Lower lobe of right lung (tissue), 2 donors: Measurements from ENCODE around the gene LDOC1. TPM values are rescaled to one million over a fixed set of nuclear protein-coding genes. Genes with fewer than 3 reads are reported as not detected.
"Not testable (repeated sequence)": the region's sequence is repeated elsewhere in the genome, so short reads cannot be mapped to it uniquely, and the experiment has no call there.

Experiments used
- ATAC-seq, 2 donors: fragments of 200-7000 bp; cut with Tn5 transposase; one replicate each; pipeline ENCODE4 v1.9.1; 2020 to 2022; ENCODE audit warnings: mild to moderate bottlenecking in 2 of 2, moderate library complexity in 2 of 2
- DNase-seq: peaks from one replicate; pipeline ENCODE4 v3.0.0-alpha.2; 2020
- H3K27ac ChIP-seq: fragments of 200-600 bp; one replicate; pipeline ENCODE4 v1.8.0; 2022
- H3K27me3 ChIP-seq: fragments of 200-600 bp; one replicate; pipeline ENCODE4 v1.8.0; 2022; ENCODE audit warnings: low read depth
- H3K36me3 ChIP-seq: fragments of 200-600 bp; one replicate; pipeline ENCODE4 v1.8.0; 2022; ENCODE audit warnings: mild to moderate bottlenecking
- H3K4me1 ChIP-seq: fragments of 200-600 bp; one replicate; pipeline ENCODE4 v1.8.0; 2022
- H3K4me3 ChIP-seq: fragments of 200-600 bp; one replicate; pipeline ENCODE4 v1.8.0; 2022; ENCODE audit warnings: mild to moderate bottlenecking
- H3K9me3 ChIP-seq: fragments of 200-600 bp; one replicate; pipeline ENCODE4 v1.8.0; 2022
- intact Hi-C: fragments of 100-400 bp; cut with DNase I; formaldehyde crosslinking; loops from one replicate; pipeline ENCODE4 v1.11.0; 2022
- total RNA-seq: library from RNA; stranded (reverse); fragmentation: NEBNext Ultra II Directional; extraction: Animal tissue kit (Norgen Biotek cat#: 25700); gene quantifications from one replicate; pipeline ENCODE4 v1.2.1, GENCODE V29; 2021
- TF ChIP-seq, protein P1 (sequence below): fragments of 200-600 bp; IDR thresholded peaks from one replicate; pipeline ENCODE4 v1.8.0; 2022; ENCODE audit warnings: antibody characterized with exemption, mild to moderate bottlenecking
- donor health status: DM: no; HTN: yes; CAD: no; lungs with severe emphysema.

The LDOC1 gene
- total RNA-seq, 1 donor from 2014 or later: 15.2 TPM

DNA sequence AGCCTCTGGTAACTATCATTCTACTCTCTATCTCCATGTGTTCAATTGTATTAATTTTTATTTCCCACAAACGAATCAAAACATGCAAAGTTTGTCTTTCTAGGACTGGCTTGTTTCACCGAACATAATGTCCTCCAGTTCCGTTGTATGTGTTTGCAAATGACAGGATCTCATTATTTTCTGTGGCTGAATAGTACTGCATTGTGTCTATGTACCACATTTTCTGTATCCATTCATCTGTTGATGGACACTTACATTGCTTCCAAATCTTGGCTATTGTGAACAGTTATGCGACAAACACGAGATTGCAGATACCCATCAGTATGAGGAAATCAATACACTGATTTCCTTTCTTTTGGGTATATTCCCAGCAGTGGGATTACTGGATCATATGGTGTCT, 8.4 kb upstream of the LDOC1 start:
- intact Hi-C loops: no loop called here
- TF ChIP-seq, protein P1, sequence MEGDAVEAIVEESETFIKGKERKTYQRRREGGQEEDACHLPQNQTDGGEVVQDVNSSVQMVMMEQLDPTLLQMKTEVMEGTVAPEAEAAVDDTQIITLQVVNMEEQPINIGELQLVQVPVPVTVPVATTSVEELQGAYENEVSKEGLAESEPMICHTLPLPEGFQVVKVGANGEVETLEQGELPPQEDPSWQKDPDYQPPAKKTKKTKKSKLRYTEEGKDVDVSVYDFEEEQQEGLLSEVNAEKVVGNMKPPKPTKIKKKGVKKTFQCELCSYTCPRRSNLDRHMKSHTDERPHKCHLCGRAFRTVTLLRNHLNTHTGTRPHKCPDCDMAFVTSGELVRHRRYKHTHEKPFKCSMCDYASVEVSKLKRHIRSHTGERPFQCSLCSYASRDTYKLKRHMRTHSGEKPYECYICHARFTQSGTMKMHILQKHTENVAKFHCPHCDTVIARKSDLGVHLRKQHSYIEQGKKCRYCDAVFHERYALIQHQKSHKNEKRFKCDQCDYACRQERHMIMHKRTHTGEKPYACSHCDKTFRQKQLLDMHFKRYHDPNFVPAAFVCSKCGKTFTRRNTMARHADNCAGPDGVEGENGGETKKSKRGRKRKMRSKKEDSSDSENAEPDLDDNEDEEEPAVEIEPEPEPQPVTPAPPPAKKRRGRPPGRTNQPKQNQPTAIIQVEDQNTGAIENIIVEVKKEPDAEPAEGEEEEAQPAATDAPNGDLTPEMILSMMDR: no peak
- H3K4me3 ChIP-seq: no peak overlapping the region
- no peaks in the 10 kb centered on the region for H3K36me3 ChIP-seq
- no peaks in the 10 kb centered on the region for H3K4me1 ChIP-seq
- H3K27me3 ChIP-seq: no peaks in the 10 kb centered on the region
- no peak overlapping the region for H3K27ac ChIP-seq
- ATAC-seq (no peak), DNase-seq (no peak)
- H3K9me3 ChIP-seq: no peaks in the 10 kb centered on the region

DNA sequence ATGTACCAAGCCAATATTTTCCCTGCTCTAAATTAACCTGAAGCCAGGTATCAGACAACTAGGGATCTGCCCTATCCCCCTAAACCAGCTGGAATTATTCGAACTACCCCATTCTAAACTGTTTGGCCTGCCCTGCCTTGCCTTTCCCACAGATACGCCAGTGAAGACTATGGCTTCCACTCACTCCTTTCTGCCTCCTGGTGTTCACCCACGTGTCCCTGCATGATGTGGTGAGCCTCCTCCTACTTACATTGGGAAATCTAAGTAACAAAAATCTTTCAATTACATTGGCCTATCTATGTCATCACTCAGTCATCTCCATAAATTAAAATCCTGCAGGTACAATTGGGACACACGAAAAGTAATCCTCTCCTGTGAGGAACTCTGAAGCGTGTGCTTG, 6.1 kb upstream of the LDOC1 start:
- no peak overlapping the region for H3K4me3 ChIP-seq
- ATAC-seq: no peak
- intact Hi-C loops: no loop called here
- H3K36me3 ChIP-seq: no peaks in the 10 kb centered on the region
- TF ChIP-seq, protein P1: no peak
- no peaks in the 10 kb centered on the region for H3K27me3 ChIP-seq
- no peaks in the 10 kb centered on the region for H3K4me1 ChIP-seq
- no peak overlapping the region for H3K27ac ChIP-seq
- no peaks in the 10 kb centered on the region for H3K9me3 ChIP-seq
- DNase-seq: no peak

DNA sequence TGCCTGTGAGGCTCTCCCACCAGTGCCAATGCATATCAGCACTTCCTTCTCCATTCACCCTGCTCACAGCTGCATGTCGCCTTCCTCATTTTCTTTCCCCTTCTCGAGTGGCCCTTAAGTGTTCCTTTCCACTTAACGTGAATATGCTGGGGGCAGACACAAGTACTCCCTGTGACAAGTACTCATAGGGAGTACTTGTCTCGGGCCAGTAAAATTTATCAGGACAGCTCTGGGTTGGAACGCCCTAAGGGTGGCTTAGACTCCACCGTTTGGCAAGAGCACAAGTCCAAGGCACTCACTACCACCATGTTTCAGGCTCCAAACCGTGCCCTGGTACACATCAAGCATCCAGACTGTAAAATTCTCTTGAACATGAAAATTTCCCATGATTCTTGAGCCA, 3.9 kb upstream of the LDOC1 start:
- no peaks in the 10 kb centered on the region for H3K36me3 ChIP-seq
- H3K9me3 ChIP-seq: no peaks in the 10 kb centered on the region
- DNase-seq (no peak), ATAC-seq (peak; percentile 39 to 70)
- no peaks in the 10 kb centered on the region for H3K27me3 ChIP-seq
- H3K27ac ChIP-seq: no peak overlapping the region
- TF ChIP-seq, protein P1: no peak
- H3K4me1 ChIP-seq: no peaks in the 10 kb centered on the region
- no peak overlapping the region for H3K4me3 ChIP-seq
- intact Hi-C loops: no loop called here

DNA sequence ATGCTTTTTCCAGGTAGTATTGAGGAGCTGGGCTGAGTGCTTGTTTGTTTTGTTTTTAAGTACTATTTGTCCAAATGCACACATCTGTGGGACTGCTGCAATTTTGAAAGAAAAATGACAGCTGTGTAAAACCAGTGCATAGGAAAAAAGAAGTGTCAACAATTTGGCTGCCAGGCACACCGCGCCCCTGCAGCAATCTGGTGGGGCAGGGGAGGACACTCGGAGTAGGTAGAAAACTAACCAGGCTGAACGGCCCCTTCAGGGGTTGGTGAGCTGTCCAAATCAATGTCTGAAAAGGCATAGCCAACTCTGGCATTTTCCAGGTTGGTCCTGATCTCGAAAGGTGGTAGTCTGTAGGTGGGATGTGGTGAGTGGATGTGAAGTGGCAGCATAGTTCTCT, 1.1 kb downstream of the LDOC1 start:
- no peaks in the 10 kb centered on the region for H3K4me1 ChIP-seq
- DNase-seq (no peak), ATAC-seq (no peak)
- no peaks in the 10 kb centered on the region for H3K36me3 ChIP-seq
- no peaks in the 10 kb centered on the region for H3K9me3 ChIP-seq
- no peak overlapping the region for H3K4me3 ChIP-seq
- TF ChIP-seq, protein P1: no peak
- H3K27me3 ChIP-seq: no peaks in the 10 kb centered on the region
- intact Hi-C loops: no loop called here
- no peak overlapping the region for H3K27ac ChIP-seq

DNA sequence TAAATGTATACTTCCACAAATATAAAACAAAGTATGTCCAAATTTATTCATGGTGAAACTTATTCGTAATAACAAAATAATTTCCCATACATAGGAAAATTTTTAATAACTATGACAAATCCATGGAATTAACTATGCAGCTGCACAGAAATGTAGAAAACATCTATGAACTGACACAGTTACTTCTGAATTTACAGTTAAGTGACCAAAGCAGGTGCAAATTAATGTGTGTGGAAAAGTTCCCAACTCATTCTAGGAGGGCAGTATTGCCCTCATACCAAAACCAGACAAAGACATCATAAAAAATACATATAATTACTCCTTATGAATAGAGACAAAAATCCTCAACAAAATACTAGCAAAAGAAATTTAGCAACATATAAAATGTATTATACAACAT, 12.5 kb downstream of the LDOC1 start:
- intact Hi-C loops: no loop called here
- Histone ChIP-seq H3K4me3 (no peak overlapping the region), H3K36me3 (no peaks in the 10 kb centered on the region), H3K4me1 (no peaks in the 10 kb centered on the region), H3K9me3 (no peaks in the 10 kb centered on the region), H3K27me3 (no peaks in the 10 kb centered on the region), H3K27ac (no peak overlapping the region)
- TF ChIP-seq, protein P1: no peak
- ATAC-seq (no peak), DNase-seq (no peak)

DNA sequence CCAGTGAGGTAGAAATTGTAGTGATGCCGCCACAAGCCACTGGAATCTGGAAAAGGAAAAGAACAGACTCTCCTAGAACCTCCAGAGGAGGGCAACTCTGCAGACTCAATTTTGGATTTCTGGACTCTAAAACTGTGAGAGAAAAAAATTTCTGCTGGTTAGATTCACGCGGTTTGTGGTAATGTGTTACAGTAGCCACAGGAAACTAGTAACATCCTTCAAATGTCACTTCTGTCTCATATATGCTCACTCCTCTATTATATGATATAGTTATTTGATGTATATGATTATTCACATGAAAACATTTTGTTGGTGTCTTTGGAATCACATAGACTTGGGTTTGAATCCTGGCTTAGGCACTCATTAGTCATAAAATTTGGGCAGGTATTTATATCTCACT, 18.8 kb downstream of the LDOC1 start:
- Histone ChIP-seq H3K4me3 (no peak overlapping the region), H3K36me3 (no peaks in the 10 kb centered on the region), H3K9me3 (no peaks in the 10 kb centered on the region), H3K27me3 (no peaks in the 10 kb centered on the region), H3K4me1 (no peaks in the 10 kb centered on the region), H3K27ac (no peak overlapping the region)
- DNase-seq: no peak
- TF ChIP-seq, protein P1: no peak
- no peak for ATAC-seq
- intact Hi-C loops: no loop called here

DNA sequence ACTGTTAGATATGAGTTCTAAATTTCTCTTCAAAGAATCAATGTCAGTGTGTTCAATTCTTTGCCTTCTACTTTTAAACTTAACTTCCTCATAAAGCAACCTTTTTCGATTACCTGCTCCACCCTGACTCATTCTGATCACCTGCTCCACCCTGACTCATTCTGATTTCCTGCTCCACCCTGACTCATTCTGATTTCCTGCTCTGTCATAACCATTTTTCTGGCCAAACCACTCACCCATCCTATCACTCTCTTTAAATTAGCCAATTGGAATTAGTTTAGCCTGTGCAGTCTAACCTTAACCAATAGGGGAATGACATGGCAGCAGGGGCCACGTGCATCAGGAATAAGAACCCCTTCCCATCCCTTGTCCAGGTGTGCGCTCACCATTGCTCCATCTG, 21.7 kb downstream of the LDOC1 start:
- H3K9me3 ChIP-seq, H3K4me3 ChIP-seq, H3K27me3 ChIP-seq, ATAC-seq, H3K36me3 ChIP-seq, DNase-seq, H3K27ac ChIP-seq, intact Hi-C loops, H3K4me1 ChIP-seq: not testable (repeated sequence)
